ENCODE measurements around the gene TMIGD2. TPM values are rescaled to one million over a fixed set of nuclear protein-coding genes. Genes with fewer than 3 reads are reported as not detected.

TMIGD2 gene
- polyA plus RNA-seq, 1 experiment: not detected

DNA sequence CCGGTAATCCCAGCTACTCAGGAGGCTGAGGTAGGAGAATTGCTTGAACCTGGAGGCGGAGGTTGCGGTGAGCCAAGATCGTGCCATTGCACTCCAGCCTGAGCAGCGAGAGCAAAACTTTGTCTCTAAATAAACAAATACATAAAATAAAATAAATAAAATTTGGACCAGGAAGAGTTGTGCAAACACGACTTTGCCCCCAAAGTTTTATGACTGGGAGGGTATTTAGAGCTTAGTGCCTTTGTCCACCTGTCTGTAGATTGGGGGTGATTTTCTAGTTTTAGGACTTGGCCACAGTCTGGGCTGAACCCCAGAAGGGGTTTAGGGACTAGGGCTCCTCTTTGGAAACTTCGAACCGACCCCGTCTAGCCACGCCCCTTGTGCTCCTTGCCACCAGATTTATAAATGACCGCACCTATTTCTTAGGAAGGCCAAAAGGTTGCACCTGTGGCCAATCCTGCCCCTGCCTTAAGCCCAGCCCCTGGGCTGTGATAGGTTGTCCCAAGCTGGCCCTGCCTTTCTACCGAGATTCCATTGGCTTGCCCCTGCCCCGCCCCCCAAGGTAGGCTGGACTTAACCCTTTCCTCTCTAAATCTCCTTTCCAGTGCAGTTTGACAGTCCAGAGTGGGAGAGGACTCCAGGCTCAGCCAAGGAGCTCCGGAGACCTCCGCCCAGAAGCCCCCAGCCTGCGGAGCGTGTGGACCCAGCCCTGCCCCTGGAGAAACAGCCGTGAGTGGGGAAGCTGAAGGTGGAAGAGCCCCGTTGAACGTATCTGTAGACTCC, 17.8 kb downstream of the TMIGD2 start:
- Histone ChIP-seq H3K36me3 (ENCODE audit: control insufficient read depth, insufficient read depth, low read length) (no peaks in the 10 kb centered on the region), H3K4me3 (ENCODE audit: low read depth, low read length) (no peak overlapping the region), H3K27me3 (ENCODE audit: control insufficient read depth, insufficient read depth, low read length) (peaks cover 17% of the 10 kb centered on the region)
- ChIA-PET CTCF (interaction anchor here (1.7 kb wide), 1 partner anchor 68 kb away, joined by 5 read pairs; no protein-coding TSS in a partner anchor), POLR2A (no interaction called here)
- no peak for TF ChIP-seq CTCF (IDR thresholded peaks at IDR 0.05; ENCODE audit: insufficient read depth, low read depth, low read length)
- no peak for DNase-seq (ENCODE audit: low read depth)

DNA sequence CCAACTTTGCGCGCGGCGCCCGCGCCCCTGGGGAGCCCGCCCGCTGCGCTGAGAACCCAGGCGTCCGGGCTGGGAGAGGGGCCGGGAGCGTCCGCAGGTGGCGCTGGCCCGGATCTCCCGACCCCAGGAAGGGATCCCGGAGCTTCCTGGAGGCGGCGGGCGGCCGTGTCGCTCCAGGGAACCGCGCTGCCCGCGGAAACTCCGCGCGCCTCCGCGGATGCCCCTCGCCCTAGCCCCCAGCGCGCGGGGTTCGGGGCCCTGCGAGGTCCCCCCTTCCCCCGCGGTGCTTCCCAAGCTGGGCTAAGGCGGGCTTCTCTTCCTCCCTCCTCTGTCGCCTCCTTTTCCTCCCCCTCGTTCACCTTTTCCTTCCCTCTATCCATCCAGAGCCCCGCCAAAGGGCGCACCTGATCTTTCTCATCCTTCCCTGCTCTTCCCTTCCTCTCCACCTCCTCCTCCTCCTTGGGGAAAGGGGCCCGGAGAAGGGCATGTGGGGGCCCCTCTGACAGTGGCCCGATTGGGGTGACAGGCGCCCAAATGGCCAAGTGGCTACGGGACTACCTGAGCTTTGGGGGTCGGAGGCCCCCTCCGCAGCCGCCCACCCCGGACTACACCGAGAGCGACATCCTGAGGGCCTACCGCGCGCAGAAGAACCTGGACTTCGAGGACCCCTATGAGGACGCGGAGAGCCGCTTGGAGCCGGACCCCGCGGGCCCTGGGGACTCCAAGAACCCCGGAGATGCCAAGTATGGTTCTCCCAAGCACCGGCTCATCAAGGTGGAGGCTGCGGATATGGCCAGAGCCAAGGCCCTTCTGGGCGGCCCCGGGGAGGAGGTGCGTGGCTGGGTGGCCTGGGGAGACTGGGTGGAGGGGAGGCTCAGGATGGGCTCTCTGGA, 22.4 kb downstream of the TMIGD2 start:
- H3K27me3 ChIP-seq (ENCODE audit: control insufficient read depth, insufficient read depth, low read length): peaks cover 24% of the 10 kb centered on the region
- ChIA-PET CTCF (interaction anchor here (1.2 kb wide), 1 partner anchor 73 kb away, joined by 4 read pairs; no protein-coding TSS in a partner anchor), POLR2A (no interaction called here)
- no peak overlapping the region for H3K4me3 ChIP-seq (ENCODE audit: low read depth, low read length)
- no peak for DNase-seq (ENCODE audit: low read depth)
- TF ChIP-seq CTCF (IDR thresholded peaks at IDR 0.05; ENCODE audit: insufficient read depth, low read depth, low read length): no peak
- no peaks in the 10 kb centered on the region for H3K36me3 ChIP-seq (ENCODE audit: control insufficient read depth, insufficient read depth, low read length)

DNA sequence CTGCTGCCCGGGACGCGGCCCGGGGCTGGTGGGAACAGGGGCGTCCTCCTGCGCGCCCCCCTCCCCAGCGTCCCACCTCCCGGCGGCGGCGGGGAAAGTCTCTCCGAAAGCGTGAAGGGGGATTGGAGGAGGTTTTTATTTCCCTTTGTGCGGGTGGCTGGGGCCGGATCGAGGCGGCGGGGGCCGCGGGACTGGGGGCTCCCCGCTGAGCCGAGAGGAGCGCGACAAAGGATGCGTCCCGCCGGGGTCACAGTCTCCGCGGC, 23.0 kb downstream of the TMIGD2 start:
- Histone ChIP-seq H3K36me3 (ENCODE audit: control insufficient read depth, insufficient read depth, low read length) (no peaks in the 10 kb centered on the region), H3K27me3 (ENCODE audit: control insufficient read depth, insufficient read depth, low read length) (peaks cover 24% of the 10 kb centered on the region), H3K4me3 (ENCODE audit: low read depth, low read length) (no peak overlapping the region; the same call in 1 of the 2 replicates)
- CTCF ChIA-PET: interaction anchor here (1.2 kb wide), 1 partner anchor 73 kb away, joined by 4 read pairs; no protein-coding TSS in a partner anchor
- no peak for DNase-seq (ENCODE audit: low read depth)
- no peak for TF ChIP-seq CTCF (IDR thresholded peaks at IDR 0.05; ENCODE audit: insufficient read depth, low read depth, low read length)
- POLR2A ChIA-PET: interaction anchor here (0.7 kb wide), 1 partner anchor 311 kb away, joined by 12 read pairs; no protein-coding TSS in a partner anchor

- ChIA-PET CTCF (interaction anchor here (1.3 to 2.7 kb wide), 4 partner anchors 10 to 122 kb away, joined by 3 to 29 read pairs (median 4); no protein-coding TSS in a partner anchor), POLR2A (interaction anchor here (0.7 kb wide), 1 partner anchor 310 kb away, joined by 12 read pairs; no protein-coding TSS in a partner anchor)
- no peak within 1 kb of the TSS; the same call in 1 of the 2 replicates for H3K4me3 ChIP-seq (ENCODE audit: low read depth, low read length)
- peaks cover 24% of the 10 kb centered on the region for H3K27me3 ChIP-seq (ENCODE audit: control insufficient read depth, insufficient read depth, low read length)
- TF ChIP-seq CTCF (IDR thresholded peaks at IDR 0.05; ENCODE audit: insufficient read depth, low read depth, low read length): no peak
- no peaks in the 10 kb centered on the region for H3K36me3 ChIP-seq (ENCODE audit: control insufficient read depth, insufficient read depth, low read length)
- no peak for DNase-seq (ENCODE audit: low read depth)
Measured at GRCh38 chr19:4278419-4279266, 23.5 kb downstream of the TMIGD2 start, which contains the start of gene SHD. SHD (plus strand) TSS chr19:4279266; CDS start chr19:4280064, 798 bp downstream.
